Stimulated activated CD4-positive, alpha-beta T cell treated with anti-CD3 and anti-CD28 coated beads, Interleukin-15, amount 100 ng/mL, for 1 hour (primary cell): ENCODE measurements around the gene SEPTIN1.
"Not testable (repeated sequence)": the region's sequence is repeated elsewhere in the genome, so short reads cannot be mapped to it uniquely, and the experiment has no call there.

Experiments used
- DNase-seq, 2 donors: peaks; one replicate each; pipeline ENCODE4 v3.0.0-alpha.2; 2020; ENCODE audit warnings: low read depth in 1 of 2, low spot score in 1 of 2

SEPTIN1 gene

GRCh38 chr16:30341971-30342370 is 40.4 kb downstream of the SEPTIN1 start:
- not testable (repeated sequence) for DNase-seq

GRCh38 chr16:30340621-30341020 is 41.7 kb downstream of the SEPTIN1 start:
- DNase-seq: no peak

GRCh38 chr16:30338715-30339114 is 43.6 kb downstream of the SEPTIN1 start:
- not testable (repeated sequence) for DNase-seq

- not testable (repeated sequence) for DNase-seq
Measured at GRCh38 chr16:30337964-30338357, 44.4 kb downstream of the SEPTIN1 start.

GRCh38 chr16:30335598-30336474 is 46.5 kb downstream of the SEPTIN1 start:
- no peak for DNase-seq

- DNase-seq: peak; percentile 71 to 73
Measured at GRCh38 chr16:30335028-30335597, 47.2 kb downstream of the SEPTIN1 start.

GRCh38 chr16:30334473-30334989 is 47.8 kb downstream of the SEPTIN1 start:
- peak; percentile 71 to 75 for DNase-seq
